Measurements from ENCODE around the gene IGFBP7.

GRCh38 chr4:57099363-57099762 is 10.8 kb downstream of the IGFBP7 start:
- no peak for TF ChIP-seq SUZ12 (IDR thresholded peaks at IDR 0.05)
- no peak for TF ChIP-seq PKNOX1 (IDR thresholded peaks at IDR 0.05)
- TF ChIP-seq LEF1 (IDR thresholded peaks at IDR 0.05; ENCODE audit: borderline replicate concordance) = no peak
- TF ChIP-seq FOXK2 (IDR thresholded peaks at IDR 0.05) = no peak
- no peak for TF ChIP-seq NFRKB (IDR thresholded peaks at IDR 0.05)
- TF ChIP-seq ELF4 (IDR thresholded peaks at IDR 0.05) = no peak
- TF ChIP-seq ARNT (IDR thresholded peaks at IDR 0.05) = no peak
- TF ChIP-seq BHLHE40 (IDR thresholded peaks at IDR 0.05; ENCODE audit: borderline replicate concordance) = no peak
- TF ChIP-seq TARDBP (IDR thresholded peaks at IDR 0.05) = no peak
- TF ChIP-seq SP1 (IDR thresholded peaks at IDR 0.05) = no peak
